GM12891 (cell line): ENCODE data around the gene RBKS.

Experiments used
- PAX5 ChIP-seq: IDR thresholded peaks from 2 replicates; pipeline ENCODE4 v1.6.1; 2011; ENCODE audit warnings: low read length, moderate library complexity, mild to moderate bottlenecking; ENCODE audit not compliant: insufficient read depth, severe bottlenecking
- POLR2A ChIP-seq: IDR thresholded peaks from 2 replicates; pipeline ENCODE4 v1.6.1; 2011; ENCODE audit warnings: low read depth, low read length, control low read depth
- TAF1 ChIP-seq: IDR thresholded peaks from 2 replicates; pipeline ENCODE4 v1.6.1; 2011; ENCODE audit warnings: low read depth, low read length, control low read depth

DNA sequence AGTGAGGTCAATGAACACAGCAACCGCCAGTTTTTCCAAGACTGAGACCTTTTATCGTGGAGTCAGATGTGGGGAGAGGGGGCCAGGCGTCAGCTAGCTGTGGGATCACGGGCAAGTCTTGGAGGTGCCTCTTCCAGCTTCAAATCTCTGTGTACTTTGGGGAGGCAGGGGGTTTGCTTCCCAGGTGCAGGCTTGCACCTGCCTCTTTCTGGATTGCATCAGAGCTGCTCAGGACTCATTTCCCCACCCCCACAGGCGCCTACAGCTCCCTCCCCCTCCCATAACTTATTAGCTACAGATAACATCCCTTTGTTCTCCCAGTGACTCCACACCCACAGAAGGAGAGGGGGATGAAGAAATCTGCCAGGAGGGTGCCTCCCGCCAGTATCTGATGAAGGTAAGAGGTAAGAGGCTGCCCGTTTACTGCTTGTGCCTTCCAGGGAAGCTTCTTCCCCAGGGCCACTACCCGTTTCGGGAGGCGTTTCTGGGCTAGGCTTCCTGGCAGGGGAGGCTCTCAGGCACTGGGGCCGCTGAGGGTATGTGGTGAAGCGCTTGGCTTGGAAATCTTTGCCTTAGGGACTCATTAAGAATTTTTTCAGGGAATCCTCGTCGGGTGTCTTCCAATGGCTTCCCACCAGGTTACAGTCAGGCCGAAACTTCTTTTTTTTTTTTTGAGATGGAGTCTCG, 137.5 kb downstream of the RBKS start:
- TF ChIP-seq TAF1 (no peak), POLR2A (no peak), PAX5 (no peak)
